Suprapubic skin (tissue), 4 donors: ENCODE data around the gene CDH16.

Source experiments
- EP300 ChIP-seq: sonication (generic); formaldehyde crosslinking; IDR thresholded peaks from one replicate; pipeline ENCODE4 v1.6.1; 2017; ENCODE audit warnings: antibody characterized with exemption
- POLR2A ChIP-seq, 2 donors: fragments of 450-650 bp; IDR thresholded peaks; one replicate each; pipeline ENCODE4 v1.6.1; 2017; ENCODE audit warnings: antibody characterized with exemption in 2 of 2, mild to moderate bottlenecking in 2 of 2, moderate library complexity in 2 of 2
- POLR2AphosphoS5 ChIP-seq, 3 donors: sonication (generic); formaldehyde crosslinking; IDR thresholded peaks; one replicate each; pipeline ENCODE4 v1.6.1; 2017; ENCODE audit warnings: antibody characterized with exemption in 3 of 3
- TF ChIP-seq, protein P1 (sequence below), 2 donors: fragments of 200-600 bp in 1 of 2; fragments of 450-650 bp in 1 of 2; sonication (generic) in 1 of 2; IDR thresholded peaks; one replicate each; pipeline ENCODE4 v1.5.1; 2016 to 2019; ENCODE audit warnings: antibody characterized with exemption in 2 of 2, mild to moderate bottlenecking in 1 of 2, moderate library complexity in 1 of 2

GRCh38 chr16:66932076-66932475, 13.4 kb upstream of the CDH16 start:
- TF ChIP-seq, protein P1, sequence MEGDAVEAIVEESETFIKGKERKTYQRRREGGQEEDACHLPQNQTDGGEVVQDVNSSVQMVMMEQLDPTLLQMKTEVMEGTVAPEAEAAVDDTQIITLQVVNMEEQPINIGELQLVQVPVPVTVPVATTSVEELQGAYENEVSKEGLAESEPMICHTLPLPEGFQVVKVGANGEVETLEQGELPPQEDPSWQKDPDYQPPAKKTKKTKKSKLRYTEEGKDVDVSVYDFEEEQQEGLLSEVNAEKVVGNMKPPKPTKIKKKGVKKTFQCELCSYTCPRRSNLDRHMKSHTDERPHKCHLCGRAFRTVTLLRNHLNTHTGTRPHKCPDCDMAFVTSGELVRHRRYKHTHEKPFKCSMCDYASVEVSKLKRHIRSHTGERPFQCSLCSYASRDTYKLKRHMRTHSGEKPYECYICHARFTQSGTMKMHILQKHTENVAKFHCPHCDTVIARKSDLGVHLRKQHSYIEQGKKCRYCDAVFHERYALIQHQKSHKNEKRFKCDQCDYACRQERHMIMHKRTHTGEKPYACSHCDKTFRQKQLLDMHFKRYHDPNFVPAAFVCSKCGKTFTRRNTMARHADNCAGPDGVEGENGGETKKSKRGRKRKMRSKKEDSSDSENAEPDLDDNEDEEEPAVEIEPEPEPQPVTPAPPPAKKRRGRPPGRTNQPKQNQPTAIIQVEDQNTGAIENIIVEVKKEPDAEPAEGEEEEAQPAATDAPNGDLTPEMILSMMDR (IDR thresholded peaks at IDR 0.05): no peak
- TF ChIP-seq POLR2A (IDR thresholded peaks at IDR 0.05) (no peak), POLR2AphosphoS5 (IDR thresholded peaks at IDR 0.05) (no peak), EP300 (no peak)
